SKM-1 (cell line): ENCODE measurements around the gene FSTL4.

Experiments used
- DNase-seq: peaks from one replicate; lab custom pipeline; 2025; ENCODE audit not compliant: unreplicated experiment; lab: John Stamatoyannopoulos, UW

FSTL4 gene

GRCh38 chr5:133520991-133521706 lies 91.2 kb downstream of the FSTL4 start:
- DNase-seq = no peak

GRCh38 chr5:133520062-133520461 lies 92.3 kb downstream of the FSTL4 start:
- DNase-seq = no peak

- DNase-seq = no peak
Measured at GRCh38 chr5:133519191-133519590, 93.2 kb downstream of the FSTL4 start.

GRCh38 chr5:133514456-133514855 lies 97.9 kb downstream of the FSTL4 start:
- DNase-seq = no peak

GRCh38 chr5:133512896-133513295 lies 99.4 kb downstream of the FSTL4 start:
- no peak for DNase-seq

- DNase-seq = no peak
Measured at GRCh38 chr5:133511653-133512235, 100.6 kb downstream of the FSTL4 start.

GRCh38 chr5:133510634-133511262 lies 101.6 kb downstream of the FSTL4 start:
- no peak for DNase-seq

GRCh38 chr5:133509742-133510079 lies 102.6 kb downstream of the FSTL4 start:
- DNase-seq = no peak

- no peak for DNase-seq
Measured at GRCh38 chr5:133508845-133509741, 103.2 kb downstream of the FSTL4 start.

- no peak for DNase-seq
Measured at GRCh38 chr5:133508331-133508730, 104.0 kb downstream of the FSTL4 start.

GRCh38 chr5:133506181-133506580 lies 106.2 kb downstream of the FSTL4 start:
- no peak for DNase-seq

- DNase-seq = no peak
Measured at GRCh38 chr5:133503511-133503910, 108.8 kb downstream of the FSTL4 start.

GRCh38 chr5:133499895-133500294 lies 112.4 kb downstream of the FSTL4 start:
- no peak for DNase-seq

- DNase-seq = no peak
Measured at GRCh38 chr5:133497608-133498348, 114.6 kb downstream of the FSTL4 start.

GRCh38 chr5:133496631-133497030 lies 115.7 kb downstream of the FSTL4 start:
- DNase-seq = no peak

GRCh38 chr5:133494923-133495246 lies 117.5 kb downstream of the FSTL4 start:
- DNase-seq = no peak

- DNase-seq = no peak
Measured at GRCh38 chr5:133494232-133494922, 118.0 kb downstream of the FSTL4 start.

- no peak for DNase-seq
Measured at GRCh38 chr5:133489632-133490031, 122.7 kb downstream of the FSTL4 start.

GRCh38 chr5:133487093-133487492 lies 125.2 kb downstream of the FSTL4 start:
- DNase-seq = no peak

- no peak for DNase-seq
Measured at GRCh38 chr5:133485468-133485867, 126.9 kb downstream of the FSTL4 start.
